Liver (tissue), 3 donors: ENCODE data around the gene LPP.

Source experiments
- JUND ChIP-seq, 2 donors: IDR thresholded peaks; 2 replicates each; pipeline ENCODE4 v1.6.1; 2016; ENCODE audit warnings: antibody characterized with exemption in 2 of 2
- RAD21 ChIP-seq, 2 donors: IDR thresholded peaks; 2 replicates each; pipeline ENCODE4 v1.6.1; 2016; ENCODE audit warnings: antibody characterized with exemption in 2 of 2, mild to moderate bottlenecking in 2 of 2
- SP1 ChIP-seq: IDR thresholded peaks from 2 replicates; pipeline ENCODE4 v1.6.1; 2018; ENCODE audit warnings: antibody characterized with exemption, mild to moderate bottlenecking
- TAF1 ChIP-seq: conservative IDR thresholded peaks from 2 replicates; pipeline ENCODE4 v1.6.1; 2016; ENCODE audit warnings: antibody characterized with exemption, mild to moderate bottlenecking
- YY1 ChIP-seq: IDR thresholded peaks from 2 replicates; pipeline ENCODE4 v1.6.1; 2016; ENCODE audit warnings: antibody characterized with exemption, mild to moderate bottlenecking
- TF ChIP-seq, protein P1 (sequence below): IDR thresholded peaks from 2 replicates; pipeline ENCODE4 v1.6.1; 2016; ENCODE audit warnings: antibody characterized with exemption, mild to moderate bottlenecking
- TF ChIP-seq, protein P2 (sequence below): IDR thresholded peaks from 2 replicates; pipeline ENCODE4 v1.6.1; 2016; ENCODE audit warnings: antibody characterized with exemption
- TF ChIP-seq, protein P3 (sequence below): fragments of 150-350 bp; IDR thresholded peaks from 2 replicates; pipeline ENCODE4 v1.5.1; 2017; ENCODE audit warnings: improper control_type of control experiment, low read depth, low read length; ENCODE audit not compliant: missing input control
- donor health status: healthy.
- donor health status: healthy.

DNA sequence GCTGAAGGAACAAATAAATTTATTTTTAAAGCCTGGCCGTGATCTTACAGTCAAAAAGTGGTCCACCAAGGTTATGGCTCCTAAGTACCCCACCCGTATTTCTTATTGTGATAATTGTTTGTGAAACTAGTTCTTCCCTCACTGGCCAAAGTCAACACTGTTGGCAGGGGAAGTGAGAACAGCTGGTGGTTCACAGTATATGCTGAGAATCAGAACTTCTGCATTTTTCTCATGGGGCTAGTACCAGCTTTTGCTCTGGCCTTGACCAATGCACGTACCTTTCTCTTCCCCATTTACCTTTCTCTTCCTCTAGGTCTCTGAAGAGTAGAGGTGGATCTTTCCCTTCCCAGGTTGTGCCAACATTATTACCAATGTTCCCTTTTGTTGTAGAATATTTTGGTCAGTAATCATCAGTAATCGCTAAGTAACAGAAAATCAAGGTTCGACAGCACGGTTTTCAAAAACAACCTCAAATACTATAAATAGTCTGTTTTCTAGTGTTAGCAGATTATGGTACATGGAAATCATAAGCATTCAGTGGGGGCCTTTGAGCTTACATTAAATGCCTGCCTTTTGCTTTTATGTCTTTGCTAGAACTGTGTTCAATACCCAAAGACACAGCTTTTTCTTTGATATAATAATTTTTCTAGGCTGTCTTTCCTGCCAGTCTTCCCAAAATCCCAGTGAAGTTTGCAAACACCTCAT is 268.0 kb downstream of the LPP start:
- TF ChIP-seq, protein P1, sequence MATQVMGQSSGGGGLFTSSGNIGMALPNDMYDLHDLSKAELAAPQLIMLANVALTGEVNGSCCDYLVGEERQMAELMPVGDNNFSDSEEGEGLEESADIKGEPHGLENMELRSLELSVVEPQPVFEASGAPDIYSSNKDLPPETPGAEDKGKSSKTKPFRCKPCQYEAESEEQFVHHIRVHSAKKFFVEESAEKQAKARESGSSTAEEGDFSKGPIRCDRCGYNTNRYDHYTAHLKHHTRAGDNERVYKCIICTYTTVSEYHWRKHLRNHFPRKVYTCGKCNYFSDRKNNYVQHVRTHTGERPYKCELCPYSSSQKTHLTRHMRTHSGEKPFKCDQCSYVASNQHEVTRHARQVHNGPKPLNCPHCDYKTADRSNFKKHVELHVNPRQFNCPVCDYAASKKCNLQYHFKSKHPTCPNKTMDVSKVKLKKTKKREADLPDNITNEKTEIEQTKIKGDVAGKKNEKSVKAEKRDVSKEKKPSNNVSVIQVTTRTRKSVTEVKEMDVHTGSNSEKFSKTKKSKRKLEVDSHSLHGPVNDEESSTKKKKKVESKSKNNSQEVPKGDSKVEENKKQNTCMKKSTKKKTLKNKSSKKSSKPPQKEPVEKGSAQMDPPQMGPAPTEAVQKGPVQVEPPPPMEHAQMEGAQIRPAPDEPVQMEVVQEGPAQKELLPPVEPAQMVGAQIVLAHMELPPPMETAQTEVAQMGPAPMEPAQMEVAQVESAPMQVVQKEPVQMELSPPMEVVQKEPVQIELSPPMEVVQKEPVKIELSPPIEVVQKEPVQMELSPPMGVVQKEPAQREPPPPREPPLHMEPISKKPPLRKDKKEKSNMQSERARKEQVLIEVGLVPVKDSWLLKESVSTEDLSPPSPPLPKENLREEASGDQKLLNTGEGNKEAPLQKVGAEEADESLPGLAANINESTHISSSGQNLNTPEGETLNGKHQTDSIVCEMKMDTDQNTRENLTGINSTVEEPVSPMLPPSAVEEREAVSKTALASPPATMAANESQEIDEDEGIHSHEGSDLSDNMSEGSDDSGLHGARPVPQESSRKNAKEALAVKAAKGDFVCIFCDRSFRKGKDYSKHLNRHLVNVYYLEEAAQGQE, result no peak
- TF ChIP-seq, protein P2, sequence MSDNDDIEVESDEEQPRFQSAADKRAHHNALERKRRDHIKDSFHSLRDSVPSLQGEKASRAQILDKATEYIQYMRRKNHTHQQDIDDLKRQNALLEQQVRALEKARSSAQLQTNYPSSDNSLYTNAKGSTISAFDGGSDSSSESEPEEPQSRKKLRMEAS, result no peak
- no peak for TF ChIP-seq YY1
- TF ChIP-seq TAF1, result no peak
- TF ChIP-seq SP1, result no peak
- TF ChIP-seq, protein P3, sequence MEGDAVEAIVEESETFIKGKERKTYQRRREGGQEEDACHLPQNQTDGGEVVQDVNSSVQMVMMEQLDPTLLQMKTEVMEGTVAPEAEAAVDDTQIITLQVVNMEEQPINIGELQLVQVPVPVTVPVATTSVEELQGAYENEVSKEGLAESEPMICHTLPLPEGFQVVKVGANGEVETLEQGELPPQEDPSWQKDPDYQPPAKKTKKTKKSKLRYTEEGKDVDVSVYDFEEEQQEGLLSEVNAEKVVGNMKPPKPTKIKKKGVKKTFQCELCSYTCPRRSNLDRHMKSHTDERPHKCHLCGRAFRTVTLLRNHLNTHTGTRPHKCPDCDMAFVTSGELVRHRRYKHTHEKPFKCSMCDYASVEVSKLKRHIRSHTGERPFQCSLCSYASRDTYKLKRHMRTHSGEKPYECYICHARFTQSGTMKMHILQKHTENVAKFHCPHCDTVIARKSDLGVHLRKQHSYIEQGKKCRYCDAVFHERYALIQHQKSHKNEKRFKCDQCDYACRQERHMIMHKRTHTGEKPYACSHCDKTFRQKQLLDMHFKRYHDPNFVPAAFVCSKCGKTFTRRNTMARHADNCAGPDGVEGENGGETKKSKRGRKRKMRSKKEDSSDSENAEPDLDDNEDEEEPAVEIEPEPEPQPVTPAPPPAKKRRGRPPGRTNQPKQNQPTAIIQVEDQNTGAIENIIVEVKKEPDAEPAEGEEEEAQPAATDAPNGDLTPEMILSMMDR, result no peak
- TF ChIP-seq JUND (IDR thresholded peaks at IDR 0.05), result no peak
- TF ChIP-seq RAD21 (IDR thresholded peaks at IDR 0.05), result no peak
